ENCODE data around the gene GAB2.

GRCh38 chr11:78365381-78365792 is 52.2 kb downstream of the GAB2 start:
- TF ChIP-seq CTCF (IDR thresholded peaks at IDR 0.05) (no peak), POLR2A (IDR thresholded peaks at IDR 0.05) (no peak)

All from lower leg skin (tissue), 3 donors.